ENCODE data around the gene CCDC9B.

The CCDC9B gene

GRCh38 chr15:40325700-40326099 lies 15.0 kb downstream of the CCDC9B start:
- no peak for DNase-seq

- no peak for DNase-seq
Measured at GRCh38 chr15:40325188-40325587, 15.6 kb downstream of the CCDC9B start.

DNA sequence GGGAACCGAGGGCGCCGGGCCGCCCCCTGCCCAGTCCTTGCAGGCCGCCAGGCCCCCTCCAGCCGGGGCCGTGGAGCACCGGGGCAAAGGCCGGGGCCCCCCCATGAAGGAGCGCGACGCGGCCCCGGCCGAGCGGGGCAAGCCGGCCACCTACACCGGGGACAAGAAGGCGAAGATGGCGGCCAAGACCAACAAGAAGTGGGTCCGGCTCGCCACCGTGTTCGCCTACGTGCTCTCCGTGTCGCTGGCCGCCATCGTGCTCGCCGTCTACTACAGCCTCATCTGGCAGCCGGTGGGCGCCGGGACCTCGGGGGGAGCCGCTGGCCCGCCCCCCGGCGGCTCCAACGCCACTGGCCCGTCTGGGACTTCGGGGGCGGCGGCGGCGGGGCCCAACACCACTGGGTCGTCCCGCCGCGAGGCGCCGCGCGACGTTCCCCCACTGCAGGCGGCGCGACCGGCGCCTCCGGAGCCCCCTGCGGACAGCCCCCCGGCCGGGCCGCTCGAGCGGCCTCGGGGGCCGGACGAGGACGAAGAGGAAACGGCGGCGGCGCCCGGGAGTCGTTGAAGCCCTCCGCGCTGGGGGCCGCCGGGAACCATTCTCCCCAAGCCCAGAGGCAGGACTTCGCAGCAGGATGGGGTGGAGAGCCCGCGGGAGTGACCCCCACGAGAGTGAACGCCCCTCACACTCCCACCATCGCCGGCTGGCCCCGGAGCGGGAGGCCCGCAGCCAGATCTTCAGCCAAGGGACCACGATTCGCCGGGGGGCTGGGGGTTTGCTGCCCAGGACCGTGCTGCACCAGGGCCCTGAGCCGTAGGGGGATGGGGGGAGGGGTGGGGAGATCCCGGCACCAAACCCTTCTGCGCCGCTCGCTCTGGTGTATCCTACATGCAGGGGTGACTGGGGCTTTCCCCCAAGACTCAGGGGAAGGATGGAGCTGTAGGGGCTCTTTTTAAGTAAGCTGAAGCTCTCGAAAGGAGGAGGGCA lies 16.5 kb downstream of the CCDC9B start:
- DNase-seq, result no peak

GRCh38 chr15:40323239-40323952 lies 17.3 kb downstream of the CCDC9B start, which contains the start of gene INAFM2:
INAFM2 (plus strand) TSS chr15:40323692; CDS start chr15:40324056, 364 bp downstream.
- peak; percentile 74 to 79 for DNase-seq

GRCh38 chr15:40322531-40323238 lies 18.1 kb downstream of the CCDC9B start:
- DNase-seq, result no peak

DNA sequence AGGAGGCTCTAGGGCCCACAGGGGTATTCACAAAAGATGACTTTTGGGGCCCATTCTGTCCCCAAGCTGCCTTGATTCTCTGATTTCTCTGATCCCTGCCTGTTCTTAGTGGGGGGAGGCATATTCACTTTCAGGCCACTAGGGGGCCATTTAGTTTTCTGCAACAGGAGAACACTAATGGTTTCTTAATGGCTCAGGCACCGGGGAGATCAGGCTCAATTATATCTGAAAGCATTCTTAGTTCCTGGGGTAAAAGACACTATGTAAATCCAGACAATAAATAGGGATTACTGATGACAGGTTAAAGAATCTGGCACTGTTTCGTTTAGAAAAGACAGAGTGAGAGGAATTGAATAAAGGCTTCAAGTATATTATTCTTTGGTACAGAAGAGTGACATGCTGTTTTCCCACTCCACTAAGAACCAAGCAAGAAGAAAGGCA lies 19.8 kb downstream of the CCDC9B start:
- DNase-seq, result peak in 1 of 2 donors; percentile 37

GRCh38 chr15:40320409-40320808 lies 20.3 kb downstream of the CCDC9B start:
- DNase-seq, result no peak

DNA sequence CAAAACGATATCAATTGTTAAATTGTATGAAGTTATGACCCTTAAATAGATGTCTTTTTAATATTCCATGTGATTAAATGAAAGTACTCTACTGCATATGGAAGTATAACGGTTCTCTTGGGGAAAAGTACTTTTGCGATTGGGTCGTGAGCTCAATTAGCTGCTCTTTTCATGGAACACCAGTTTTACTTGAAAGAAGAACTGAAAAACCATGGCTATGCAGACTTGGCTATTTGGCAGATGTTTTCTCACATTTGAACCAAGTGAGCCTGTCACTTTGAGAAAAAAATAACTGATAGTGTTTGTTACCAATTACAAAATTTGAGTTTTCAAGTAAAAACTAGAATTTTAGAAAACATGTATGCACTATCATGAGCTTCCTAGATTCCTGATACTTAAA lies 23.2 kb downstream of the CCDC9B start:
- DNase-seq, result no peak

GRCh38 chr15:40316931-40317330 lies 23.8 kb downstream of the CCDC9B start:
- no peak for DNase-seq

DNA sequence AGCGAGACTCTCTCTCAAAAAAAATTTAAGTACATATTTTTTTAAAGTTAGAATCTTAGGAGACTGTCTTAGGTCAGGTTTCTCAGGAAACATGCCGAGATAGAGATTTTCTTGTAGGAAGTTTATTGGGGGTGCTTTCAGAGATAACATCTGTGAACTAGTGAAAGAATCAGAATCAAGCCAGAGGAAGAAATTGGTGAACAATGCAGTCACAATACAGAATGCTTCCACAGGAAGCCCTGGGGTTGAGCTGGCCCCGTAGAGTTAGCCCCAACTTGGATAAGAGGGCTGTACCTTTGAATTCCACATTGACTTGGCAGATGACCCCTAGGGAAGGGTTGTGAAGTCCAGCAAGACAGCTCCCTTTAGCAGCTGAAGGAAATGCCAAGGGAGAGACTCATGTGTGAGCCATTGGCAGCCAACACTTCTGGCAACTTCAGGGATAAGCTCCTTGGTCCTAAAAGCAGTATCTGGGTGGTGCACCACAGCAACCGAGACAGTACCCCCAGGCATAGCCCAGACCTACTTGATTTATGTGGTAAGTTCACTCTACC lies 25.9 kb downstream of the CCDC9B start:
- DNase-seq, result no peak

GRCh38 chr15:40313531-40314398 lies 27.0 kb downstream of the CCDC9B start:
- no peak for DNase-seq

GRCh38 chr15:40312370-40313158 lies 28.2 kb downstream of the CCDC9B start:
- DNase-seq, result no peak

- DNase-seq, result no peak
Measured at GRCh38 chr15:40310993-40311392, 29.7 kb downstream of the CCDC9B start.

DNA sequence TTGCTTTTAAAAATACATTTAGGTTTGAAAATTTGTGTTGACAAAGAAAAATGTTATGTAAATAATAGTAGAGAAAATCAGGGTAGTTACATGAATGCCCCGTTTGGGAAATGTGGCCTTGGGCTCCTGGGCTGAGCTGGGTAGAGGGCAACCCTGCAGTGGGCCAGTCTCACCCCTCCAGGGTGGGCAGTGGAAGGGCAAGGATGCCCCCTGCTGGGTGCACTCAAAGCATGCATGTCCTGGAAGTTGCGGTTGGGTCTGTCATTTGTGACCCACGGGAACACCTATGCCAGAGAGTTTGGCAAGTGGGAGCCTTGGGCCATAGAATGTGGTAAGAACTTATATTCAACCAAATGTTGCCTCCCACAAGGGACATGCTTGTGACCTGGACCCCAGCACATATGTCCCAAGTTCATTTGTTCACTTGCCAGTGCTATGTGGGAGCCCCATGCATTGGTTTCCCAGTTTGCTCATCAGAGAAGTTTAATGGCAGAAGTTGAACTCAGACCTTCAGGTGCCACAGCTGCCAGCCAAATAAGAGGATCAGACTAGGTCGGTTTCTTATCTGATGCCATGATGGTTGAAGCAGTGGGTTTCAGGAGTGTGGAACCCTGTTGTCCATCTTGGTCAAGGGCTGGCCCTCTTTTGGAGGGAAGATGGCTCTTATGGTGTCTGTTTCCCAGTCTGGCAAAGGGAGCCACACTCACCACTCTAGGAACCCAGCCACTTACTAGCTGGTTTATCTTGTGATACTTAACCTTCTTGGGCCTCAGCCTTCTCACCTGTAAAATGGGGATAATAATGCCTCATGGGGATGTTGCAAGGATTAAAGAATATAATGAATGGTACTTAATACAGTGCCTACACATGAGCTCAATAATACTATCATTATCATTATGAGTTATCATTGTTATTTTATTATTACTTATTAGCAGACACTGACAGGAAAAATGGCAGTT lies 30.5 kb downstream of the CCDC9B start:
- peak; percentile 62 to 64 for DNase-seq

DNA sequence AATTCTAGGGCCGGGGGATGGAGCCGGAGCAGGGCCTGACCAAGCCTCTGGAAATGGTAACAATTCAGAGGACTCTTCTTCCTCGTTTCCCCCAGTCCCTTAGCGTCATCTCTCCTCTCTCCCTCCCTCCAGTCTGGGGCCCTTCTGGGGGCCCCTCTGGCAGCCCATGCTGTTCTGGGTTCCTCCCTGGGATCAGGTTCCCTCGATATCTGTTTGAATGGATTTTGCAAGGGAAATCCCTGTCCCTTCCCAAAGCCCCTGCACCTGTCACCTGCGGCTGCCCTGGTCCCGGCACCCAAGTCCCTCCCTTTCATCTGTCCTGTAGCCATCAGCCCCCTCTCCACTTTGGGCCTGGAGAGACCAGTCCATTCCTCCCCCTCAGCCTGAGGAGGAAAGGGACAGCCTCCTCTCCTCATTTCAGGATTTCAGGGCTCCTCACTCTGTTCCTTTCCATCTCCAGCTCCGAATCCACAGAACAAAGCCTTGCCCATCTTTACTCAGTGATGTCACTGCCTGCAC lies 31.3 kb downstream of the CCDC9B start:
- no peak for DNase-seq

GRCh38 chr15:40307421-40308211 lies 33.1 kb downstream of the CCDC9B start, which contains the start of gene PLCB2:
PLCB2 (minus strand) TSS chr15:40307935; CDS start chr15:40307672, 263 bp downstream.
- peak; percentile 47 to 52 for DNase-seq

- DNase-seq, result no peak
Measured at GRCh38 chr15:40306908-40307307, 33.8 kb downstream of the CCDC9B start.

DNA sequence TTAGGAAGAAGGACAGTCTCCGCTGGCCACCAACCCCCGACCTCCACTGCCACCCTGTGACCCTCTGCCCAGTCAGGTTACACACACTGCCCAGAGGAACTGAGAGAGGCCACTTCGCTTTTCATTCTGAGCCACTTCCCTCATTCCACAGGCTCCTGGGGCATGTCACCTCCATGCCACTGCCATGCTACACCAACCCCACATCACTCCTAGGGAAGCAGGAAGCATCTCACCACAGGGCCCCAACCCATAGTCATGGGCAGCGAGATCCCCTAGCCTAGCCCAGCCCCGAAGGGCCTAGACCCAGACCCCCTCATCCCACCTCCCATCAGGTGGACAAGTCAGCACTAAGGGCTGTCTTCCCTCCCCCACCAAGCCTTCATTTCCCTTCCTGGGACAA lies 34.4 kb downstream of the CCDC9B start:
- no peak for DNase-seq

Measured in stimulated activated CD4-positive, alpha-beta T cell treated with anti-CD3 and anti-CD28 coated beads, Interleukin-2, amount 100 ng/mL, for 48 hours (primary cell).